Activated effector memory CD4-positive, alpha-beta T cell treated with anti-CD3 and anti-CD28 coated beads, Interleukin-2, amount 50 U/mL, for 16 hours (primary cell): ENCODE measurements around the gene PIAS4.

Experiments used
- DNase-seq: peaks from one replicate; pipeline ENCODE4 v3.0.0-alpha.2; 2020

The PIAS4 gene

DNA sequence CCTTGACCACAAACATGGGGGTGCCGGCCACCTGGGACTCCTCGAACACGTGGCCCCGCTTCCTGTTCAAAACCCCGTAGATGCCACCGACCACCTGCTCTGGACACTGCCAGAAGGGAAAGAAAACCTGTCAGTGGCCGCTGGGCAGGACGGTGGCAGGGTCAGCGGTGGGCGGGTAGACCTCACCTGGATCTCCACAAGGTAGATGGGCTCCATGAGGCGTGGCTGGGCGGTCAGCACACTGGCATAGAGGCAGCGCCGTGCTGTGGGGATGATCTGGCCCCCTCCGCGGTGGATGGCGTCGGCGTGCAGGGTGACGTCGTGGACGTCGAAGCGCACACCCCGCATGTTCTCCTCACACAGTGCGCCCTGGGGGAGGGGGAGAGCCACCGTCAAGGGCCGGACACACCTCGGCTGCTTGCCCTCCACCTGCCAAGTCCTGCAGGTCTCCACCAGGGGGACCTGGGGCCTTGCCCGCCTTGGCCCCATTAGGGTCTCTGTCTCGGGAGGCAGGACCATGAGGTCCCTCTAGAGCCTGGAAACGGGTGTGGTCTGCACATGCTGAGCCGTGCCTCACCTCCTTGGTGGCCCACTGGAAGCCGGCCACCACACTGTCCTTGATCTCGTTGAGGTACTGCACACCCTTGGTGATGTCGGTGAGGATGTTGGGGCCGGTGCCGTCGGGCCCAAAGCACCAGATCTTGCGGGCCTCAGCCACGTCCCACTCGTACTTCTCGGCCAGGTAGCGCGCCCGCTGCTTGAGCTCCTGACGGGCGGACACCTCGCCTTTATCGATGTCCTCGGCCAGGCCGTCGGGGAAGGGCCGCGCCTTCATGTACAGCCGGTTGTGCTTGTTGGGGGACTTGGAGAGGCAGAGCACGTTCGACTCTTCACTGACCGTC lies 30.0 kb upstream of the PIAS4 start:
- DNase-seq = no peak

DNA sequence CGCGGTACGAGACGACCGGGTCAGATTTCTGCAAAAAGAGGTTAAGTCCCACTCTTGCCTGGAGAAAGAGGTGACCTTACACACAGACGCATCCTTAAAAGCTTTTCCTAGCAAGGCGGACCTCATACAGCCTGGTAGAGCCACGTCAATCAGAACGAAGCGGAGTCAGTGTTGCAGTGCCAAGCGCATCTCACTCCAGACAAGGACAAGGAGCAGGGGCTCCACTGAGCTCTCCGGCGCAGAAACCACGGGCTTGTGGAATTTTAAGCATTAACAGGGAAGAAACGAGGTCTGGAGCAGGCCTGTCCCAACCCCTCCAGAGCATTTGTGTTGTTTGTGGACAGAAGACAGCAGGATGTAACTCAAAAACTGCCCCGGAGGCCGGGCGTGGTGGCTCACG lies 29.4 kb upstream of the PIAS4 start:
- DNase-seq = no peak

- no peak for DNase-seq
Observed at GRCh38 chr19:3979289-3979673, 28.3 kb upstream of the PIAS4 start.

GRCh38 chr19:3979674-3980352 lies 27.7 kb upstream of the PIAS4 start:
- no peak for DNase-seq

DNA sequence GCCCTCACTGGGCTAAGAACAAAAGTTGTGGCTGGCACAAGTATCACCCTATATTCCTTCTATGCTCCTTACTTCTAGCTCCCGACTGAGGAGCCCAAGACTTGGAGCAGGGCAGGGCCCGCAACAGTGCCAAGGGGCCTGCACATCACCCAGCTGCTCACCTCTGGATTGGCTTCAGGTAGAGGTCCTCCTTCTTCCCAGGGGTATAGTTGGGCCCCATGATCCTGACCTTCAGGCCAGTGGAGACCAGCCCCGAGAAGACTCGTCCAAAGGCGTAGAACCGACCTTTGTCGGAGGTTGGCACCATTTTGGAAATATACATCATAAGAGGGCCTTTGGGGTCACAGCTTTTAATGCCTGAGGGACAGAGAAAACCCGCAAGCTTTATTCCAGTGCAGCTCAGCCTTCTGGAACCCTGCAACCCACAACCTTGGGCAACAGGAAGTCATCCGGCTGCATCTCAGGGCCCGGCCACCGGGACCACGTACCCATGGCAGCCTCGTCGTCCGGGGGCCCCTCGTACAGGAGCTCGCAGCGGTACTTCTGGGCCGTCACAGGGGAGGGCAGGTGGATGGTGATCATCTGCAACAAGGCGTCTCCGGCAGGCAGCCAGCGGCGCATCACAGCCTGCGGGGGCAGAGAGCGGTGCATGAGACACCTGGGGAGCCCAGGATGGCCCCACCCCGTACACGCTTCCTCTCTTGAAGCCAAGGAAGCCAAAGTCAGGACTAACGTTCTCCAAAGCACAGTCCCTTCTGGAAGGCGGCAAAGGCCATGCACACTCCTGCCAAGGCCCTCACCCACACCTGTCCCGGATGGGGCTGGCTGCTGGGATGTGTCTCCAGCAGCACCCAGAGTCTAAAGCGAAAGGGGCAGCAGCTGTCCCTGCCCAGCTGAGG lies 26.9 kb upstream of the PIAS4 start:
- DNase-seq = no peak

- no peak for DNase-seq
Observed at GRCh38 chr19:3981373-3981735, 26.2 kb upstream of the PIAS4 start.

- no peak for DNase-seq
Observed at GRCh38 chr19:3981736-3982681, 25.5 kb upstream of the PIAS4 start.

GRCh38 chr19:3982701-3983541 lies 24.6 kb upstream of the PIAS4 start:
- DNase-seq = no peak

- DNase-seq = no peak
Observed at GRCh38 chr19:3983542-3983914, 24.0 kb upstream of the PIAS4 start.

GRCh38 chr19:3983936-3984583 lies 23.5 kb upstream of the PIAS4 start:
- DNase-seq = peak; percentile 81

DNA sequence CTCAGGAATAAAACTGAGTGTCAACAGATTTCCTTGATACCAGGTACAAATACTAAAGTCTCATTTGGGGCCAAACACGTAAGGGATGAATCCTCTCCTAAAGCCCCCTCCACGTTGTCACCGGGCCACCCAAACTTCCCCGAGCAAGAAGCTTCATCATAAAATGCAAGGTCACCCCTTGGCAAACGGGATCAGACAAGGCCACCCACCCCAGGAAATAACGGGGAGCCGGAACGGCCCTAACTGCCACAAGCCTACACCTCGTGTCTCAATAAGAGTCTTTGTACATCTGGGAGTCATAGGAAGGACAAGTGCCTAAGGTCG lies 23.0 kb upstream of the PIAS4 start:
- peak; percentile 76 for DNase-seq

DNA sequence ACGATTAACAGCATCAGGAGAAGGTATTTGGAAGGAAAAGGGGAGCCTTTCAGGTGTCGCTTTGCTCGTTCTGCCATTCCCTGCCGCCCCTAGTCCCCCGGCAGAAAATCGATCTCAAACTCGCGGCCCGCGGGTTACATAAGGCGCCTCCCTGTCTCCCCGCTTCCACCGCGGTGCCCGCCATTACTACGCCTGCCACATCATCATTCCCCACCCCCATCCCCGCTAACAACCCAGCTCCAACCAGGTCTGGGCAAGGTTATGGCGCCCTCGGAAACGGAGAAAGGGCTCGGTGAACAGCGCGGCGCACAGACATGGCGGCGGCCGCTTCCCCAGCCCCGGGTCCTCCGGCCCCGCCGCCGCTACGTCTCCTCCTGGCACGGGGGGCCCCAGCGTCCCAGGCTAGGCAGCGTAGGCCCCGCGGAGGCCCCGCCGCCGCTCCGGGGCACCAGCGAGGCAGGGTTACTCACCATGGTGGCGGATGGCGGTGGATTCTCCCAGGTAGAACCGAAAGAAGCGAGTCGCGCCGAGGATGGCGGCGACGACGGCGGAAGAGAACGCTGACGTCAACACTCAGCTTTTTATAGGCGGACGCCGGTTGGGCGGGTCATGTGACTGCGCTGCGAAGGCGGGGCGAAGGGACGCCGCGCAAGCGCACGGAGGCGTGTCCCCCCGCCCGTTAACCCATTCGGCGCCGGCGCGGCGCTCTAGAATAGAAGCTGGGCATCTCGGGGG lies 22.5 kb upstream of the PIAS4 start, which contains the start of gene EEF2:
Gene EEF2, minus strand, starts transcription at position 556 of the 735 bp plus-strand sequence. Its CDS starts 83 bp downstream, at position 473.
- peak; percentile 96 for DNase-seq

DNA sequence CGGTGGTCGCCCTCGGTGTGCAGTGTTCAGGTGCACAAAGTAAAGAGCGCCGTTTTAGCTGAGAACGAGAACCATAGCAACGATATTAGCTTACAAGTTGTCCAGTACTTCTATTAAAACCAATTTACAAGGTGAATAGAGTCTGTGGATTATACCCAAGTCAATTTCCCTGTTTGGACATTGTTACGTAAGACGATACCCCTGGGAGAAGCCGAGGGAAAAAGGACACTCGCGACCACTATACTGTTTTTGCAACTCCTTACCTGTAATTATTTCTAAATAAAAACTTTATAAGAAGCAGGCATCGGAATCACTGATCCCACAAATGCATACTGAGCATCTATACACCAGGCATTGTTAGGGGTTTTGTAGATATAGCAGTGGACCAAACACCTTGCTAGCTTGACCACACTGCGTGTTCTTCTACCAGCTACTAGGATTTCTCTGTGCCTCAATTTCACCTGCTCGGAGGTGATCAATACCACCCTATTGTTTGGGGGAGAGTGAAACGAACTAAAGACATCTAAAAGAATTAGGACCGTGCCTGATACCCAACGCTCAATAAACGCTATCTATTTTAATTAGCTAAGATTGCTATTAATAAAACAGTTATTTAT lies 21.8 kb upstream of the PIAS4 start:
- no peak for DNase-seq

- peak; percentile 84 for DNase-seq
Observed at GRCh38 chr19:3986260-3987041, 21.1 kb upstream of the PIAS4 start.

DNA sequence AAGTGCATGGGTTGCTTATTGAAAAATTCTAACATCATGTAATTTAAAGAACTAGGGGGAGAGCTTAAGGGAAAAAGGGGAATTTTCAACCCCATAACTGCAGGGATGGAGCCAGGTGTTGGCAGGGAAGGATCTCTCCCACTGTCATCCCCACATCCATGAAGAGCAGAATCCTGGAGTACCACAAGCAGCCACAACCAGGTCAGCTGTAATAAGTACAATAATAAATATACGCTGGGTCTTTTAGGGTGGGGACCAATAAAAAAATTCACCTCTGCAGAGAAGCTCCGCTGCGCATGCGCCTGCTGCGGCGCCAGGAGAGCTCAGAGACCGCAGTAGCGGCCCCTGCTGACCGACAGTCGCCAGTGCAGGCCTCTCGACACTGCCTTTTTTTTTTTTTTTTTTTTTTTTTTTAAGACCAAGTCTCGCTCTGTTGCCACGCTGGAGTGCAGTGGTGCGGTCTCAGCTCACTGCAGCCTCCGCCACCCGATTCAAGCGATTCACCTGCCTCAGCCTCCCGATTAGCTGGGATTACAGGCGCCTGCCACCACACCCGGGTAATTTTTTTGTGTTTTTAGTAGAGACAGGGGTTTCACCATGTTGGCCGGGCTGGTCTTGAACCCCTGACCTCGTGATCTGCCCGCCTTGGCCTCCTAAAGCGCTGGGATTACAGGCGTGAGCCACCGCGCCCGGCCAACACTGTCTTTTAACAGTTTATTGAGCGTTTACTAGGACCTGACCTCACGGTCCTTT lies 19.7 kb upstream of the PIAS4 start:
- DNase-seq = peak; percentile 96

- no peak for DNase-seq
Observed at GRCh38 chr19:3990815-3991117, 16.8 kb upstream of the PIAS4 start.

- DNase-seq = no peak
Observed at GRCh38 chr19:3995607-3996006, 11.9 kb upstream of the PIAS4 start.
